ENCODE measurements around the gene ZDHHC14.

ZDHHC14 gene

DNA sequence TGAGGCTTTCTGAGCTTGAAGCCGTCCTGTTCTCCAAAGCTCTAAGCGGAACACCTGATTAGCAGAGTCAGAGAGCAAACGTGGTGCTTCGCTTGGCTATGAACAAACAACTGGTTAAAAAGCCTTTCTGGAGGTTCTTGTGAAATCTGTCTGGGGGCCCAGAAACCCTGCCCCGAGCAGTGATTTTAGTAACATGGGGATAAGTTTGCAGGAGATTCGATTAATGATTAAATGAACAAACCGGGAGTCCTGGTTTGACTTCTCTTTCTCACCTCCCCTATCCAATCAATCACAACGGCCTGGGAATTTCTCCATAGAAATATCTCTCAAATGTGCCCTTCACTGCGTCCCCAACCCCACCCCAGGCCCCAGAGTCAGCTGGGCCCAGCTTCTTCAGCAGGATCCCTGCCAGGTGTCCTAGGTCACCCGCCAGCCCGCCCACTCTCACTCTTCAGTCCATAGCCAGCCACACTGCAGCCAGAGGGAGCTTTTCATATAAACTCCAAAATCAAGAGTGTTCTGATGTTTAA, 43.6 kb downstream of the ZDHHC14 start:
- no peak for TF ChIP-seq POLR2A (IDR thresholded peaks at IDR 0.05; ENCODE audit: extremely low read depth, insufficient read length)
- TF ChIP-seq, protein P1, sequence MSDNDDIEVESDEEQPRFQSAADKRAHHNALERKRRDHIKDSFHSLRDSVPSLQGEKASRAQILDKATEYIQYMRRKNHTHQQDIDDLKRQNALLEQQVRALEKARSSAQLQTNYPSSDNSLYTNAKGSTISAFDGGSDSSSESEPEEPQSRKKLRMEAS (IDR thresholded peaks at IDR 0.05; ENCODE audit: low read depth, low read length) = no peak
- TF ChIP-seq, protein P2, sequence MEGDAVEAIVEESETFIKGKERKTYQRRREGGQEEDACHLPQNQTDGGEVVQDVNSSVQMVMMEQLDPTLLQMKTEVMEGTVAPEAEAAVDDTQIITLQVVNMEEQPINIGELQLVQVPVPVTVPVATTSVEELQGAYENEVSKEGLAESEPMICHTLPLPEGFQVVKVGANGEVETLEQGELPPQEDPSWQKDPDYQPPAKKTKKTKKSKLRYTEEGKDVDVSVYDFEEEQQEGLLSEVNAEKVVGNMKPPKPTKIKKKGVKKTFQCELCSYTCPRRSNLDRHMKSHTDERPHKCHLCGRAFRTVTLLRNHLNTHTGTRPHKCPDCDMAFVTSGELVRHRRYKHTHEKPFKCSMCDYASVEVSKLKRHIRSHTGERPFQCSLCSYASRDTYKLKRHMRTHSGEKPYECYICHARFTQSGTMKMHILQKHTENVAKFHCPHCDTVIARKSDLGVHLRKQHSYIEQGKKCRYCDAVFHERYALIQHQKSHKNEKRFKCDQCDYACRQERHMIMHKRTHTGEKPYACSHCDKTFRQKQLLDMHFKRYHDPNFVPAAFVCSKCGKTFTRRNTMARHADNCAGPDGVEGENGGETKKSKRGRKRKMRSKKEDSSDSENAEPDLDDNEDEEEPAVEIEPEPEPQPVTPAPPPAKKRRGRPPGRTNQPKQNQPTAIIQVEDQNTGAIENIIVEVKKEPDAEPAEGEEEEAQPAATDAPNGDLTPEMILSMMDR (IDR thresholded peaks at IDR 0.05; ENCODE audit: low read depth, low read length) = no peak
- no peak for TF ChIP-seq MYC (IDR thresholded peaks at IDR 0.05; ENCODE audit: low read depth, low read length)
- H3K4me3 ChIP-seq (ENCODE audit: low read depth, low read length) = no peak overlapping the region
- DNase-seq (ENCODE audit: low read depth) = no peak

DNA sequence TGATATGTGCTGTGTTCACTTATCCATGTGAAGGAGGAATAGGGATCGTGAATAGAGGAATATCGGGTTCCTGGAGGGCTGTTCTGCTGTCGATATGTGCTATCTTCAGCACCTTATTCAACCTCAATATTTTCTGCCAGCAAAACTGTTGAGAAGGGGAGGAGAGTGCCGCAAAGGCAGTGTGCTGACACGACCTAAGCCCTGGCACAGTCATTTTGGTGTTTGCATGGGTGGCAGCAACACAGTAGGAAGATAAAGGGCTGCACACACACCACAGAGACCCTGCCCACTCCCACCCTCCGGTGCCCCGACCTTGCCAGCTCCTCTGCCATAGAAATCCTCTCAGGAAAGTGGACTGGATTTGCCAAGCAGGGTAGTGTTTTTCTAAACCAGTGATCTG, 47.0 kb downstream of the ZDHHC14 start:
- H3K4me3 ChIP-seq (ENCODE audit: low read depth, low read length) = no peak overlapping the region
- DNase-seq (ENCODE audit: low read depth) = no peak
- TF ChIP-seq, protein P1 (IDR thresholded peaks at IDR 0.05; ENCODE audit: low read depth, low read length) = no peak
- TF ChIP-seq MYC (IDR thresholded peaks at IDR 0.05; ENCODE audit: low read depth, low read length) (no peak), POLR2A (IDR thresholded peaks at IDR 0.05; ENCODE audit: extremely low read depth, insufficient read length) (no peak)
- TF ChIP-seq, protein P2 (IDR thresholded peaks at IDR 0.05; ENCODE audit: low read depth, low read length) = no peak

DNA sequence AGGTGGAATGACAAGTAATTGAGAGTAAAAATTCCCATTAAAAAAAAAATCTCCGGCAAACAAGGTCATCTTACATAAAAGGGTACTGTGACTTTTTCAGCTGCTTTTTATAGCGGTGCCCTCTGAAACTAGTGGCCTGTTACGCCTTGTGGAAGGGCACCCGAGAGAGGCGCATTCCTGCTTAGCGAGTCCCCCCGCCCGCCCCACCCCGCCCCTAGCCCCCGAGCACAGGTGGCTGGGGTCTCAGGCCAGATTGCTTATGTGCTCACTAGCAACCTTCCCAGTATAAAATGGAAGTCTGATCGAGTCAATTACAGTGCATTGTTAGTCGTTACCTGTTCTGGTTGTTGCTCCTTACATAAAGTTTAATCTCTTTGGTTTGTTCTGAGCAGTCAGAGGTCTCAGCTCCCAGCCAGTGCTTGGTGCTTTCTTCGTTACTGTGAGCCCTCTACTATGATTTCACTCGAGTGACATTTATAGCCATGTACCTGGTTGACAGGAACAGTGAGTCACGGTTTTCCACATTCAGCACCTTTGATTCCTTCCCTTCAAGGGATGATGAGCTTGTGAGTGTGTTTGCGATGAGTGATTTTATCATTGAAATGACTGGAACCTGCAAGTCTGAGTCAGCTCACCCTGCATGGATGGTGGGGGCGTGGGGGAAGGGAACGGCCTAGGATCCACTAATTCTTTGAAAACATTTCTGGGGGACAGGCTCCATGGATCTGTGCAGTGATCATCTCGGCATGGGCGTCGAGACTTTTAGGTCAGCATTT, 47.6 kb downstream of the ZDHHC14 start:
- TF ChIP-seq, protein P1 (IDR thresholded peaks at IDR 0.05; ENCODE audit: low read depth, low read length) = no peak
- TF ChIP-seq MYC (IDR thresholded peaks at IDR 0.05; ENCODE audit: low read depth, low read length) = no peak
- TF ChIP-seq, protein P2 (IDR thresholded peaks at IDR 0.05; ENCODE audit: low read depth, low read length) = no peak
- TF ChIP-seq POLR2A (IDR thresholded peaks at IDR 0.05; ENCODE audit: extremely low read depth, insufficient read length) = no peak
- DNase-seq (ENCODE audit: low read depth) = no peak
- no peak overlapping the region for H3K4me3 ChIP-seq (ENCODE audit: low read depth, low read length)

DNA sequence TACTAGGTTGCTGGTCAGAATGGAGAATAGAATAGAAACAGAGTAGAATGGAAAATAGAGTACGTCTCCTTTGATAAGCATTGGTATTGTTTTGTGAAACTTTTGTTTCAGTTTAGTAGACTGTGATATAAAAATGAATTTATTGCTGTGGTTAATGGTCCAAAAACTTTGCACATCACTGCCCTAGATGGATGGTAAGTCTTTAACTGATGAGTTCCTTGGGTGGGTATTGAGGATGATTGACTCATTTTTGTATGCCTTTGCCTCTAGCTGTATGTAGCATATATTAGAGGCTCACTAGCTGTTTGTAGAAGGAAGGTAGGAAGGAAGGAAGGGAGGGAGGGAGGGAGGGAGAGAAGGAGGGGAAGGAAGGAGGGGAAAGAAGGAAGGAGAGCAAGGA, 48.3 kb downstream of the ZDHHC14 start:
- no peak for DNase-seq (ENCODE audit: low read depth)
- TF ChIP-seq, protein P2 (IDR thresholded peaks at IDR 0.05; ENCODE audit: low read depth, low read length) = no peak
- TF ChIP-seq, protein P1 (IDR thresholded peaks at IDR 0.05; ENCODE audit: low read depth, low read length) = no peak
- H3K4me3 ChIP-seq (ENCODE audit: low read depth, low read length) = no peak overlapping the region

DNA sequence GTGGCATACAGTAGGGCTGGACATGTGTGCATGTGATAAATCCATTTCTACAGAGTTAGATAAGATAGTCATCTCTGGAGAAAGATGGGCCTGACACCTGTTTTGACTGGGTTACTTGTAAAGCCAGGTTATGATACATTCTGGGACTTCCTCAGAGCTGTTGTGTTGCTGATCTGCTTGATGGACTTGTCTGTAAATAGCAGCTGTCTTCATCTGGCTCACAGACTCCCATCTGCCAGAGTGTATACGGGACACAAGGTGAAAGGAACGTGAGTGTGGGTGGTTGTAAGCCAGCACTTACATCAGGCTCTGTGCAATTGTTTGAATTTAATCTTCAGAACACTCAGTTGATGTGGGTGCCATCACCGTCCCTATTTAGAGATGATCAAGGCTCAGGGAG, 49.8 kb downstream of the ZDHHC14 start:
- DNase-seq (ENCODE audit: low read depth) = no peak
- no peak overlapping the region for H3K4me3 ChIP-seq (ENCODE audit: low read depth, low read length)
- TF ChIP-seq, protein P2 (IDR thresholded peaks at IDR 0.05; ENCODE audit: low read depth, low read length) = no peak
- no peak for TF ChIP-seq MYC (IDR thresholded peaks at IDR 0.05; ENCODE audit: low read depth, low read length)

Measured in NB4 (cell line).